ENCODE results near the gene CCDC50.

- no peak for TF ChIP-seq CTCF (IDR thresholded peaks at IDR 0.05; ENCODE audit: borderline replicate concordance, extremely low read depth, low read length, poor library complexity, severe bottlenecking)
- no peak for TF ChIP-seq EZH2 (IDR thresholded peaks at IDR 0.05; ENCODE audit: borderline replicate concordance, low read depth, low read length, severe bottlenecking)
Observed at GRCh38 chr3:191430103-191430502, 100.9 kb downstream of the CCDC50 start.
